SK-N-SH (cell line): ENCODE data around the gene CHST11. TPM values are rescaled to one million over a fixed set of nuclear protein-coding genes. Genes with fewer than 3 reads are reported as not detected.

Experiments
- CTCF ChIA-PET: fragments of 300-600, 350-600 bp; formaldehyde crosslinking; extraction: SDS; loops from one replicate; lab custom pipeline; 2021; lab: Yijun Ruan, JAX
- POLR2A ChIA-PET: fragments of 350-600 bp; sonication (Branson Sonifier 250); formaldehyde crosslinking; extraction: SDS; loops from one replicate; lab custom pipeline; 2020; ENCODE audit warnings: antibody characterized with exemption, inconsistent platforms; lab: Yijun Ruan, JAX
- DNase-seq: peaks from one replicate; pipeline ENCODE4 v3.0.0; 2012
- H2AFZ ChIP-seq: fragments of 200-600 bp; sonication (generic); 2 replicates; pipeline ENCODE4 v1.8.1; 2016; ENCODE audit warnings: antibody characterized with exemption, mild to moderate bottlenecking, low read depth
- H3F3A ChIP-seq: fragments of 200-600 bp; sonication (generic); replicated peaks from 2 replicates; pipeline ENCODE3; 2016; ENCODE audit warnings: antibody characterized with exemption, mild to moderate bottlenecking; ENCODE audit not compliant: insufficient read depth
- H3K27ac ChIP-seq, 2 experiments: fragments of 200-500 bp in 1 of 2; fragments of 200-600 bp in 1 of 2; sonication (Bioruptor generic) in 1 of 2; sonication (generic), shearing (Covaris generic) in 1 of 2; 2 replicates each; pipeline versions ENCODE4 v1.5.1 to v1.6.1; 2014 to 2016; ENCODE audit warnings: low read depth in 2 of 2, inconsistent platforms in 1 of 2, low read length in 1 of 2, mild to moderate bottlenecking in 1 of 2, mixed read lengths in 1 of 2
- H3K27me3 ChIP-seq: fragments of 200-600 bp; sonication (generic), shearing (Covaris generic); 2 replicates; pipeline ENCODE4 v1.6.1; 2016; ENCODE audit warnings: mixed run types; ENCODE audit not compliant: insufficient read depth
- H3K36me3 ChIP-seq, 2 experiments: fragments of 200-500 bp in 1 of 2; fragments of 200-600 bp in 1 of 2; sonication (Bioruptor generic) in 1 of 2; sonication (generic) in 1 of 2; replicated peaks in 1 of 2; 2 replicates each; pipeline versions ENCODE3 to v1.5.1; 2014 to 2016; ENCODE audit warnings: low read length in 1 of 2, mild to moderate bottlenecking in 1 of 2; ENCODE audit not compliant: insufficient read depth in 2 of 2, control insufficient read depth in 1 of 2
- H3K4me1 ChIP-seq, 2 experiments: fragments of 200-500 bp in 1 of 2; fragments of 200-600 bp in 1 of 2; sonication (Bioruptor generic) in 1 of 2; sonication (generic), shearing (Covaris generic) in 1 of 2; 2 replicates each; pipeline versions ENCODE4 v1.5.1 to v1.6.1; 2014 to 2016; ENCODE audit warnings: low read depth in 1 of 2, low read length in 1 of 2, mixed run types in 1 of 2; ENCODE audit not compliant: insufficient read depth in 2 of 2, control insufficient read depth in 1 of 2
- H3K4me2 ChIP-seq: fragments of 200-600 bp; sonication (generic), shearing (Covaris generic); 2 replicates; pipeline ENCODE4 v1.6.1; 2017; ENCODE audit warnings: mixed run types
- H3K4me3 ChIP-seq, 2 experiments: fragments of 200-500 bp in 1 of 2; fragments of 200-600 bp in 1 of 2; sonication (Bioruptor generic) in 1 of 2; sonication (generic), shearing (Covaris generic) in 1 of 2; 2 replicates each; pipeline versions ENCODE4 v1.5.1 to v1.8.1; 2014 to 2016; ENCODE audit warnings: low read depth in 2 of 2, inconsistent platforms in 1 of 2, low read length in 1 of 2, mild to moderate bottlenecking in 1 of 2, mixed read lengths in 1 of 2, moderate library complexity in 1 of 2
- H3K79me2 ChIP-seq: fragments of 200-600 bp; sonication (generic); 2 replicates; pipeline ENCODE4 v1.8.1; 2017; ENCODE audit warnings: mild to moderate bottlenecking; ENCODE audit not compliant: insufficient read depth
- H3K9ac ChIP-seq: fragments of 200-600 bp; sonication (generic); 2 replicates; pipeline ENCODE4 v1.6.1; 2017; ENCODE audit warnings: mixed run types
- H3K9me2 ChIP-seq: fragments of 200-600 bp; sonication (generic); 2 replicates; pipeline ENCODE4 v1.6.1; 2017; ENCODE audit warnings: mixed run types
- H3K9me3 ChIP-seq: fragments of 200-600 bp; sonication (generic); 2 replicates; pipeline ENCODE4 v1.6.1; 2017; ENCODE audit warnings: mixed run types, mild to moderate bottlenecking, moderate library complexity
- H4K20me1 ChIP-seq: fragments of 200-600 bp; sonication (generic); 2 replicates; pipeline ENCODE4 v1.6.1; 2017; ENCODE audit warnings: mild to moderate bottlenecking, mixed run types; ENCODE audit not compliant: insufficient read depth
- CTCF ChIP-seq: fragments of 200-600 bp; sonication (generic); IDR thresholded peaks from 2 replicates; pipeline ENCODE4 v1.6.1; 2017; ENCODE audit warnings: antibody characterized with exemption, mild to moderate bottlenecking, moderate library complexity
- ELF1 ChIP-seq: IDR thresholded peaks from 2 replicates; pipeline ENCODE4 v1.4.0; 2012
- EP300 ChIP-seq, 2 experiments: IDR thresholded peaks; 2 replicates each; pipeline versions ENCODE4 v1.4.0 to v1.6.1; 2012; ENCODE audit warnings: borderline replicate concordance in 1 of 2, low read depth in 1 of 2, low read length in 1 of 2
- FOXM1 ChIP-seq: IDR thresholded peaks from 2 replicates; pipeline ENCODE4 v1.4.0; 2012; ENCODE audit warnings: low read depth, mild to moderate bottlenecking
- GATA2 ChIP-seq: sonication (generic); formaldehyde crosslinking; IDR thresholded peaks from 2 replicates; pipeline ENCODE4 v1.5.0; 2020; ENCODE audit warnings: mild to moderate bottlenecking, missing genetic modification reagents
- IRF3 ChIP-seq: fragments of 150-350 bp; IDR thresholded peaks from 2 replicates; pipeline ENCODE4 v1.6.1; 2016; ENCODE audit warnings: mild to moderate bottlenecking, low read depth, low read length
- JUND ChIP-seq: IDR thresholded peaks from 2 replicates; pipeline ENCODE4 v1.4.0; 2012
- MXI1 ChIP-seq: IDR thresholded peaks from 2 replicates; pipeline ENCODE4 v1.6.1; 2012; ENCODE audit warnings: mild to moderate bottlenecking, low read depth, low read length, improper control_type of control experiment
- NFIC ChIP-seq: IDR thresholded peaks from 2 replicates; pipeline ENCODE4 v1.4.0; 2012; ENCODE audit warnings: borderline replicate concordance
- NRF1 ChIP-seq: IDR thresholded peaks from 2 replicates; pipeline ENCODE4 v1.6.1; 2012; ENCODE audit warnings: low read depth, mild to moderate bottlenecking, low read length
- RFX5 ChIP-seq: IDR thresholded peaks from 2 replicates; pipeline ENCODE4 v1.6.1; 2012; ENCODE audit warnings: mild to moderate bottlenecking, improper control_type of control experiment, low read length
- RXRA ChIP-seq: IDR thresholded peaks from 2 replicates; pipeline ENCODE4 v1.4.0; 2012; ENCODE audit warnings: low read depth, mild to moderate bottlenecking, borderline replicate concordance
- SMC3 ChIP-seq: IDR thresholded peaks from 2 replicates; pipeline ENCODE4 v1.6.1; 2012; ENCODE audit warnings: low read depth, low read length, improper control_type of control experiment
- TAF1 ChIP-seq: IDR thresholded peaks from 2 replicates; pipeline ENCODE4 v1.6.1; 2012; ENCODE audit warnings: low read depth, mild to moderate bottlenecking, low read length, moderate library complexity, borderline replicate concordance
- TCF12 ChIP-seq: IDR thresholded peaks from 2 replicates; pipeline ENCODE4 v1.4.0; 2012
- USF1 ChIP-seq: IDR thresholded peaks from 2 replicates; pipeline ENCODE4 v1.4.0; 2012; ENCODE audit warnings: low read depth, borderline replicate concordance
- ZBTB33 ChIP-seq: IDR thresholded peaks from 2 replicates; pipeline ENCODE4 v1.4.0; 2012; ENCODE audit warnings: low read depth, borderline replicate concordance
- WGBS: methylation state at CpG from one replicate; pipeline ENCODE4 v1.1.6; 2017; ENCODE audit warnings: low lambda C conversion rate; 5-methylcytosine and 5-hydroxymethylcytosine counted together
- polyA plus RNA-seq, 3 experiments: library from polyadenylated mRNA; depleted of rRNA; stranded (reverse); fragments of >200 nt; gene quantifications; 2 replicates each; pipeline ENCODE4 v1.2.3, GENCODE V29; 2012
- TF ChIP-seq, protein P1 (sequence below): IDR thresholded peaks from 2 replicates; pipeline ENCODE4; 2012
- TF ChIP-seq, protein P2 (sequence below): IDR thresholded peaks from 2 replicates; pipeline ENCODE4 v1.6.1; 2012; ENCODE audit warnings: mild to moderate bottlenecking, low read depth, low read length, moderate library complexity

Gene CHST11
- polyA plus RNA-seq, 1 of the 3 experiments (the other 2 are of a cell fraction) = 18.6 TPM

- H3K27me3 ChIP-seq = no peaks in the 10 kb centered on the region
- H3K79me2 ChIP-seq = no peaks in the 10 kb centered on the region
- peaks cover 0 to 9% of the 10 kb centered on the region in 2 experiments; a peak in 1 of 4 replicates for H3K4me1 ChIP-seq
- H3K27ac ChIP-seq = no peak overlapping the region
- no peaks in the 10 kb centered on the region for H4K20me1 ChIP-seq
- ChIA-PET CTCF (no interaction called here), POLR2A (no interaction called here)
- DNase-seq = no peak
- H3K4me2 ChIP-seq = no peak overlapping the region
- H3K36me3 ChIP-seq = no peaks in the 10 kb centered on the region
- H3K9ac ChIP-seq = no peak overlapping the region
- H3K9me3 ChIP-seq = no peaks in the 10 kb centered on the region
- no peak overlapping the region for H3K4me3 ChIP-seq
- H3F3A ChIP-seq = no peaks in the 10 kb centered on the region
- no peaks in the 10 kb centered on the region for H3K9me2 ChIP-seq
- 87% methylated on average over 8 of the region's 8 CpGs for WGBS
- TF ChIP-seq ELF1 (no peak), NRF1 (no peak), ZBTB33 (no peak), IRF3 (no peak), CTCF (no peak), TCF12 (no peak), GATA2 (CRISPR knock-in tag) (no peak), USF1 (no peak), MXI1 (no peak), TAF1 (no peak), FOXM1 (no peak), EP300 (IDR thresholded peaks at IDR 0.05; ENCODE audit: borderline replicate concordance in 1 of 2, low read depth in 1 of 2, low read length in 1 of 2) (no peak), RXRA (no peak), NFIC (no peak), JUND (no peak), SMC3 (no peak), RFX5 (no peak)
- TF ChIP-seq, protein P1, sequence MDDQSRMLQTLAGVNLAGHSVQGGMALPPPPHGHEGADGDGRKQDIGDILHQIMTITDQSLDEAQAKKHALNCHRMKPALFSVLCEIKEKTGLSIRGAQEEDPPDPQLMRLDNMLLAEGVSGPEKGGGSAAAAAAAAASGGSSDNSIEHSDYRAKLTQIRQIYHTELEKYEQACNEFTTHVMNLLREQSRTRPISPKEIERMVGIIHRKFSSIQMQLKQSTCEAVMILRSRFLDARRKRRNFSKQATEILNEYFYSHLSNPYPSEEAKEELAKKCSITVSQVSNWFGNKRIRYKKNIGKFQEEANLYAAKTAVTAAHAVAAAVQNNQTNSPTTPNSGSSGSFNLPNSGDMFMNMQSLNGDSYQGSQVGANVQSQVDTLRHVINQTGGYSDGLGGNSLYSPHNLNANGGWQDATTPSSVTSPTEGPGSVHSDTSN = no peak
- TF ChIP-seq, protein P2, sequence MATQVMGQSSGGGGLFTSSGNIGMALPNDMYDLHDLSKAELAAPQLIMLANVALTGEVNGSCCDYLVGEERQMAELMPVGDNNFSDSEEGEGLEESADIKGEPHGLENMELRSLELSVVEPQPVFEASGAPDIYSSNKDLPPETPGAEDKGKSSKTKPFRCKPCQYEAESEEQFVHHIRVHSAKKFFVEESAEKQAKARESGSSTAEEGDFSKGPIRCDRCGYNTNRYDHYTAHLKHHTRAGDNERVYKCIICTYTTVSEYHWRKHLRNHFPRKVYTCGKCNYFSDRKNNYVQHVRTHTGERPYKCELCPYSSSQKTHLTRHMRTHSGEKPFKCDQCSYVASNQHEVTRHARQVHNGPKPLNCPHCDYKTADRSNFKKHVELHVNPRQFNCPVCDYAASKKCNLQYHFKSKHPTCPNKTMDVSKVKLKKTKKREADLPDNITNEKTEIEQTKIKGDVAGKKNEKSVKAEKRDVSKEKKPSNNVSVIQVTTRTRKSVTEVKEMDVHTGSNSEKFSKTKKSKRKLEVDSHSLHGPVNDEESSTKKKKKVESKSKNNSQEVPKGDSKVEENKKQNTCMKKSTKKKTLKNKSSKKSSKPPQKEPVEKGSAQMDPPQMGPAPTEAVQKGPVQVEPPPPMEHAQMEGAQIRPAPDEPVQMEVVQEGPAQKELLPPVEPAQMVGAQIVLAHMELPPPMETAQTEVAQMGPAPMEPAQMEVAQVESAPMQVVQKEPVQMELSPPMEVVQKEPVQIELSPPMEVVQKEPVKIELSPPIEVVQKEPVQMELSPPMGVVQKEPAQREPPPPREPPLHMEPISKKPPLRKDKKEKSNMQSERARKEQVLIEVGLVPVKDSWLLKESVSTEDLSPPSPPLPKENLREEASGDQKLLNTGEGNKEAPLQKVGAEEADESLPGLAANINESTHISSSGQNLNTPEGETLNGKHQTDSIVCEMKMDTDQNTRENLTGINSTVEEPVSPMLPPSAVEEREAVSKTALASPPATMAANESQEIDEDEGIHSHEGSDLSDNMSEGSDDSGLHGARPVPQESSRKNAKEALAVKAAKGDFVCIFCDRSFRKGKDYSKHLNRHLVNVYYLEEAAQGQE = no peak
- H2AFZ ChIP-seq = no peak overlapping the region
Measured at GRCh38 chr12:104565606-104566243, 109.0 kb downstream of the CHST11 start.
